ENCODE data around the gene ZNF217.
"Not testable (repeated sequence)": the region's sequence is repeated elsewhere in the genome, so short reads cannot be mapped to it uniquely, and the experiment has no call there.

ZNF217 gene

GRCh38 chr20:53598140-53599043 lies 4.8 kb upstream of the ZNF217 start:
- DNase-seq (ENCODE audit: low read depth in 2 of 2, low spot score in 1 of 2), result no peak

GRCh38 chr20:53597521-53598120 lies 4.0 kb upstream of the ZNF217 start:
- DNase-seq (ENCODE audit: low read depth in 2 of 2, low spot score in 1 of 2), result no peak

- DNase-seq (ENCODE audit: low read depth in 2 of 2, low spot score in 1 of 2), result no peak
Observed at GRCh38 chr20:53597030-53597482, 3.4 kb upstream of the ZNF217 start.

GRCh38 chr20:53596189-53597001 lies 2.8 kb upstream of the ZNF217 start:
- DNase-seq (ENCODE audit: low read depth in 2 of 2, low spot score in 1 of 2), result not testable (repeated sequence)

GRCh38 chr20:53595742-53596141 lies 2.1 kb upstream of the ZNF217 start:
- not testable (repeated sequence) for DNase-seq (ENCODE audit: low read depth in 2 of 2, low spot score in 1 of 2)

- DNase-seq (ENCODE audit: low read depth in 2 of 2, low spot score in 1 of 2), result no peak
Observed at GRCh38 chr20:53595018-53595378, 1.4 kb upstream of the ZNF217 start.

- DNase-seq (ENCODE audit: low read depth in 2 of 2, low spot score in 1 of 2), result peak; percentile 97 to 99
Observed at GRCh38 chr20:53594068-53595017, 704 bp upstream of the ZNF217 start.

GRCh38 chr20:53592992-53593465 lies 610 bp downstream of the ZNF217 start:
- DNase-seq (ENCODE audit: low read depth in 2 of 2, low spot score in 1 of 2), result no peak

- DNase-seq (ENCODE audit: low read depth in 2 of 2, low spot score in 1 of 2), result not testable (repeated sequence)
Observed at GRCh38 chr20:53592454-53592991, 1.1 kb downstream of the ZNF217 start.

GRCh38 chr20:53591941-53592441 lies 1.6 kb downstream of the ZNF217 start:
- not testable (repeated sequence) for DNase-seq (ENCODE audit: low read depth in 2 of 2, low spot score in 1 of 2)

- not testable (repeated sequence) for DNase-seq (ENCODE audit: low read depth in 2 of 2, low spot score in 1 of 2)
Observed at GRCh38 chr20:53591206-53591741, 2.4 kb downstream of the ZNF217 start.

GRCh38 chr20:53590608-53591007 lies 3.0 kb downstream of the ZNF217 start:
- DNase-seq (ENCODE audit: low read depth in 2 of 2, low spot score in 1 of 2), result not testable (repeated sequence)

- DNase-seq (ENCODE audit: low read depth in 2 of 2, low spot score in 1 of 2), result not testable (repeated sequence)
Observed at GRCh38 chr20:53590122-53590521, 3.5 kb downstream of the ZNF217 start.

- not testable (repeated sequence) for DNase-seq (ENCODE audit: low read depth in 2 of 2, low spot score in 1 of 2)
Observed at GRCh38 chr20:53589321-53590065, 4.1 kb downstream of the ZNF217 start.

- not testable (repeated sequence) for DNase-seq (ENCODE audit: low read depth in 2 of 2, low spot score in 1 of 2)
Observed at GRCh38 chr20:53587157-53587703, 6.4 kb downstream of the ZNF217 start.

- no peak for DNase-seq (ENCODE audit: low read depth in 2 of 2, low spot score in 1 of 2)
Observed at GRCh38 chr20:53586640-53587039, 7.0 kb downstream of the ZNF217 start.

GRCh38 chr20:53585910-53586309 lies 7.7 kb downstream of the ZNF217 start:
- not testable (repeated sequence) for DNase-seq (ENCODE audit: low read depth in 2 of 2, low spot score in 1 of 2)

GRCh38 chr20:53585004-53585569 lies 8.6 kb downstream of the ZNF217 start:
- DNase-seq (ENCODE audit: low read depth in 2 of 2, low spot score in 1 of 2), result not testable (repeated sequence)
